Spleen (tissue), 7 donors: Measurements from ENCODE around the gene ZNF586.

Experiments
- CTCF ChIP-seq, 11 experiments: fragments of 200-600 bp in 7 of 11; fragments of 450-650 bp in 4 of 11; sonication (generic) in 4 of 11; IDR thresholded peaks in 8 of 11; conservative IDR thresholded peaks in 3 of 11; 1 replicate in 7 of 11; 2 replicates in 4 of 11; pipeline versions ENCODE4 v1.4.0 to v1.8.0; 2016 to 2021; ENCODE audit warnings: antibody characterized with exemption in 11 of 11, inconsistent platforms in 4 of 11, mild to moderate bottlenecking in 1 of 11
- POLR2AphosphoS5 ChIP-seq, 3 donors: sonication (generic); formaldehyde crosslinking; IDR thresholded peaks; one replicate each; pipeline ENCODE4 v1.5.1; 2017; ENCODE audit warnings: antibody characterized with exemption in 3 of 3
- donor health status: DM: no; HTN: no; CAD: no; lungs with moderate emphysema.
- donor health status: DM: no; HTN: no; CAD: no.
- donor health status: DM: no; HTN: no; CAD: no.

- TF ChIP-seq CTCF (IDR thresholded peaks at IDR 0.05 in 8 of 11, conservative IDR thresholded peaks at IDR 0.05 in 3 of 11): peak in 7 of 11 experiments; percentile 10 to 51 (median 28)
- peak; percentile 66 to 72 (median 71) for TF ChIP-seq POLR2AphosphoS5 (IDR thresholded peaks at IDR 0.05)
Measured at GRCh38 chr19:57830071-57830602, 60.7 kb downstream of the ZNF586 start, which contains the start of gene ZNF587B.
